Measurements from ENCODE around the gene APOA1. TPM values are rescaled to one million over a fixed set of nuclear protein-coding genes. Genes with fewer than 3 reads are reported as not detected.

Gene APOA1
- total and polyA plus RNA-seq, 10 of the 15 experiments (the other 5 are each of a cell fraction or from before 2014, with no cell fraction given) = 0.10 to 2.4 (median 0.24) TPM; not detected in 3

DNA sequence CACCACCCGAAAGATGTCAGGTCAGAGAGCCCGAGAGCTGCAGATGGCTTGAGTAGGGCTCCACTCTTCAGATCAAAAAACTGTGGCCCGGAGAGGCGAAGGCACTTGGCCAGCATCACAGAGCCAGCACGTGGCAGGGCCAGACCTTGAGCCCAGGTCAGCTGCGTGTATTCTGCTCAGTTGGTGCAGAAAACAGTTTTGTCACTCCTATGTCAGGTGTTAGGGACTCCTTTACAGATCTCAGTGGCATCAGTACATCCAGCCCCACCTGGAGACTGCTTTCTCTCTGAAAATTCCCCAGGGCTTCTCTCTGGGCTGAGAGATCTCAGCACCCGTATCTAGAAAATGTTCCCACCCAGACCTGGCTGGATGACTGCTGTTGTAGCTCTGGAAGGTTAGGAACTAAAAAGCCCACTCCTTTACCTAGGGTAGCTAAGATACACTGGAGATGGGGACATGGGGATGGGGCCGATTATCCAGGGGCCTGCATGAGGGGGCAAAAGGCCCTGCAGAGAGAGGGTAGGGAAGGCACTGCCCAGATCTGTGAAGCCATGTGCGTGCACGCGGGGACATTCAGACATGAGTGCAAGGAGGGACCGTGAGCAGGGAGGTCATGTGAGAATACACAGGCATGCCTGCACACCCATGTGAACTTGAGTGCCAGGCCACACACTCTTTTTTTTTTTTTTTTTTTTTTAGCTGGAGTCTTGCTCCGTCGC lies 3.4 kb downstream of the APOA1 start (continued):
- TF ChIP-seq, protein P1, sequence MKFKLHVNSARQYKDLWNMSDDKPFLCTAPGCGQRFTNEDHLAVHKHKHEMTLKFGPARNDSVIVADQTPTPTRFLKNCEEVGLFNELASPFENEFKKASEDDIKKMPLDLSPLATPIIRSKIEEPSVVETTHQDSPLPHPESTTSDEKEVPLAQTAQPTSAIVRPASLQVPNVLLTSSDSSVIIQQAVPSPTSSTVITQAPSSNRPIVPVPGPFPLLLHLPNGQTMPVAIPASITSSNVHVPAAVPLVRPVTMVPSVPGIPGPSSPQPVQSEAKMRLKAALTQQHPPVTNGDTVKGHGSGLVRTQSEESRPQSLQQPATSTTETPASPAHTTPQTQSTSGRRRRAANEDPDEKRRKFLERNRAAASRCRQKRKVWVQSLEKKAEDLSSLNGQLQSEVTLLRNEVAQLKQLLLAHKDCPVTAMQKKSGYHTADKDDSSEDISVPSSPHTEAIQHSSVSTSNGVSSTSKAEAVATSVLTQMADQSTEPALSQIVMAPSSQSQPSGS (IDR thresholded peaks at IDR 0.05; ENCODE audit: low read length) = no peak
- TF ChIP-seq, protein P2, sequence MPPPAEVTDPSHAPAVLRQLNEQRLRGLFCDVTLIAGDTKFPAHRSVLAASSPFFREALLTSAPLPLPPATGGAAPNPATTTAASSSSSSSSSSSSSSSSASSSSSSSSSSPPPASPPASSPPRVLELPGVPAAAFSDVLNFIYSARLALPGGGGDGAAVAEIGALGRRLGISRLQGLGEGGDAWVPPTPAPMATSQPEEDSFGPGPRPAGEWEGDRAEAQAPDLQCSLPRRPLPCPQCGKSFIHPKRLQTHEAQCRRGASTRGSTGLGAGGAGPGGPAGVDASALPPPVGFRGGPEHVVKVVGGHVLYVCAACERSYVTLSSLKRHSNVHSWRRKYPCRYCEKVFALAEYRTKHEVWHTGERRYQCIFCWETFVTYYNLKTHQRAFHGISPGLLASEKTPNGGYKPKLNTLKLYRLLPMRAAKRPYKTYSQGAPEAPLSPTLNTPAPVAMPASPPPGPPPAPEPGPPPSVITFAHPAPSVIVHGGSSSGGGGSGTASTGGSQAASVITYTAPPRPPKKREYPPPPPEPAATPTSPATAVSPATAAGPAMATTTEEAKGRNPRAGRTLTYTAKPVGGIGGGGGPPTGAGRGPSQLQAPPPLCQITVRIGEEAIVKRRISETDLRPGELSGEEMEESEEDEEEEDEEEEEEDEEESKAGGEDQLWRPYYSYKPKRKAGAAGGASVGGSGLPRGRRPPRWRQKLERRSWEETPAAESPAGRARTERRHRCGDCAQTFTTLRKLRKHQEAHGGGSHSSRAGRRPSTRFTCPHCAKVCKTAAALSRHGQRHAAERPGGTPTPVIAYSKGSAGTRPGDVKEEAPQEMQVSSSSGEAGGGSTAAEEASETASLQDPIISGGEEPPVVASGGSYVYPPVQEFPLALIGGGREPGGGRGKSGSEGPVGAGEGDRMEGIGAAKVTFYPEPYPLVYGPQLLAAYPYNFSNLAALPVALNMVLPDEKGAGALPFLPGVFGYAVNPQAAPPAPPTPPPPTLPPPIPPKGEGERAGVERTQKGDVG (CRISPR knock-in tag; IDR thresholded peaks at IDR 0.05) = no peak
- TF ChIP-seq HDAC2 (IDR thresholded peaks at IDR 0.05) = no peak

DNA sequence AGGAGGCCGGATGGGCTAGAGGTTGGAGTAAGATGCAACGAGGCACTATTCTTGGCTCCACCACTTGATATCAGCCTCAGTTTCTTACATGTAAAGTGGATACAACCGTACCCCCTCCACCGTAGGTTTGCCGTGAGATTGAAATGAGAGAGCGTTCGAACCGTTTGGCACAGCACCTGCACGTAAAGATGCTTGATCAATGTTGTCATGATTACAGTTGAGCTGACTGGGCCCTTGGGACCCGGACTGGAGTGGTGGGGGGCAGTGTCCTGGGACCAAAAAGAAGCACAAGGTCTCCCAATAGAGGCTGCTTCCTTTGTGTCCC lies 4.0 kb downstream of the APOA1 start:
- Histone ChIP-seq H3K27ac (ENCODE audit: control insufficient read depth, insufficient read depth) (no peak overlapping the region), H3K4me3 (no peak overlapping the region), H2AFZ (ENCODE audit: control insufficient read depth, low read depth, low read length) (no peak overlapping the region), H3K27me3 (replicated peaks in 1 of 2; ENCODE audit: control insufficient read depth in 2 of 2, insufficient read depth in 2 of 2, low read length in 1 of 2) (no peaks in the 10 kb centered on the region), H3K79me2 (ENCODE audit: control insufficient read depth, insufficient read depth, low read length) (no peaks in the 10 kb centered on the region), H3K4me1 (ENCODE audit: control insufficient read depth, insufficient read depth, low read length) (peaks cover 8% of the 10 kb centered on the region; the same call in 1 of the 2 replicates), H3K9me3 (replicated peaks; ENCODE audit: control insufficient read depth, insufficient read depth, low read length) (no peaks in the 10 kb centered on the region), H3K4me2 (ENCODE audit: control insufficient read depth, insufficient read depth) (no peak overlapping the region), H4K20me1 (ENCODE audit: control insufficient read depth, insufficient read depth) (no peaks in the 10 kb centered on the region), H3K9ac (ENCODE audit: control insufficient read depth, insufficient read depth, low read length) (no peak overlapping the region), H3K36me3 (ENCODE audit: control insufficient read depth in 2 of 2, insufficient read depth in 2 of 2, low read length in 1 of 2) (no peaks in the 10 kb centered on the region)
- in situ Hi-C loops (cut with MboI) = no loop called here
- POLR2A ChIA-PET = no interaction called here
- intact Hi-C loops (cut with micrococcal nuclease; ENCODE audit: unreplicated experiment) = no loop called here
- 61% methylated on average over 10 of the region's 10 CpGs for WGBS (ENCODE audit: insufficient coverage, insufficient replicate concordance, low lambda C conversion rate, missing lambda C conversion rate)
- FAIRE-seq (no peak), DNase-seq (ENCODE audit: low read depth, low spot score) (no peak), ATAC-seq (no peak)
- no TSS peak for BruUV-seq (replicated peaks)
- SMC1A ChIA-PET (ENCODE audit: uncharacterized antibody, unreplicated experiment) = interaction anchor here (1.0 kb wide), 1 partner anchor 272 kb away, joined by 4 read pairs; no protein-coding TSS in a partner anchor
- CTCF ChIA-PET = interaction anchor here (0.7 to 7.3 kb wide), 4 partner anchors 9 to 100 kb away, joined by 3 to 183 read pairs (median 30); partner anchors contain the start of genes APOA5 and ZPR1
- RAD21 ChIA-PET (ENCODE audit: unreplicated experiment) = no interaction called here
- no peak for TF ChIP-seq ZBED1 (IDR thresholded peaks at IDR 0.05; ENCODE audit: borderline replicate concordance)
- TF ChIP-seq IKZF1 (conservative IDR thresholded peaks at IDR 0.05) = no peak
- no peak for TF ChIP-seq ZNF217 (IDR thresholded peaks at IDR 0.05)
- no peak for TF ChIP-seq NFIC (IDR thresholded peaks at IDR 0.05; ENCODE audit: low read depth, low read length)
- no peak for TF ChIP-seq ESRRA (IDR thresholded peaks at IDR 0.05; ENCODE audit: low read length)
- TF ChIP-seq, protein P2 (CRISPR knock-in tag; IDR thresholded peaks at IDR 0.05) = no peak
- TF ChIP-seq ZZZ3 (IDR thresholded peaks at IDR 0.05; ENCODE audit: control insufficient read depth, insufficient read length, low read depth) = no peak
- TF ChIP-seq RELA (IDR thresholded peaks at IDR 0.05; ENCODE audit: borderline replicate concordance, partially characterized antibody) = no peak
- TF ChIP-seq EZH2 (IDR thresholded peaks at IDR 0.05; ENCODE audit: borderline replicate concordance, control insufficient read depth, low read depth, low read length) = no peak
- TF ChIP-seq MYC (IDR thresholded peaks at IDR 0.05; ENCODE audit: insufficient read depth, insufficient read length, insufficient replicate concordance, low read length, severe bottlenecking) = no peak
